ENCODE data around the gene B4GALNT4.
"Not testable (repeated sequence)": the region's sequence is repeated elsewhere in the genome, so short reads cannot be mapped to it uniquely, and the experiment has no call there.

B4GALNT4 gene

DNA sequence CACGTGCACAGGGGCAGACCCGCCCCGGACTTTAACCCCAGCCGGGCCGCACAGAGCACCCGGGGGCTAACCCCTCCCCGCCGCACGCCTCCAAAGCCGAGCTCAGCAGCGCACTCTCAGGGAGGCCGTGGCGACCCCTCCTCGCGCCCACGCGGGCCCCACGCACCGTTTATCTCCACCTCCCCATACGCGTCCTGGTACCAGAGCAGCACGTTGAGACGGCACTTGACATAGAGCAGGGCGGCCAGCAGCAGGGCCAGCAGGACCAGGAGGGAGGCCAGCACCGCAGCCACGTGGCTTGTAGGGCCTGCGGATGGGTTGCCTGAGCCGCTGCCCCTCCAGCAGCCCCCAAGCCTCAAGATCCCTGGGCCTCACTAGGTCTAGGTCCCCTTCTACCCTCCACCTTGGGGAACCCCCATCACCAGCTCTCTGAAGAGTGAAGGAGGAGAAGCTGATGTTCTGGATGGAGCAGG lies 38.4 kb downstream of the B4GALNT4 start:
- no peak for DNase-seq (ENCODE audit: low read depth)

DNA sequence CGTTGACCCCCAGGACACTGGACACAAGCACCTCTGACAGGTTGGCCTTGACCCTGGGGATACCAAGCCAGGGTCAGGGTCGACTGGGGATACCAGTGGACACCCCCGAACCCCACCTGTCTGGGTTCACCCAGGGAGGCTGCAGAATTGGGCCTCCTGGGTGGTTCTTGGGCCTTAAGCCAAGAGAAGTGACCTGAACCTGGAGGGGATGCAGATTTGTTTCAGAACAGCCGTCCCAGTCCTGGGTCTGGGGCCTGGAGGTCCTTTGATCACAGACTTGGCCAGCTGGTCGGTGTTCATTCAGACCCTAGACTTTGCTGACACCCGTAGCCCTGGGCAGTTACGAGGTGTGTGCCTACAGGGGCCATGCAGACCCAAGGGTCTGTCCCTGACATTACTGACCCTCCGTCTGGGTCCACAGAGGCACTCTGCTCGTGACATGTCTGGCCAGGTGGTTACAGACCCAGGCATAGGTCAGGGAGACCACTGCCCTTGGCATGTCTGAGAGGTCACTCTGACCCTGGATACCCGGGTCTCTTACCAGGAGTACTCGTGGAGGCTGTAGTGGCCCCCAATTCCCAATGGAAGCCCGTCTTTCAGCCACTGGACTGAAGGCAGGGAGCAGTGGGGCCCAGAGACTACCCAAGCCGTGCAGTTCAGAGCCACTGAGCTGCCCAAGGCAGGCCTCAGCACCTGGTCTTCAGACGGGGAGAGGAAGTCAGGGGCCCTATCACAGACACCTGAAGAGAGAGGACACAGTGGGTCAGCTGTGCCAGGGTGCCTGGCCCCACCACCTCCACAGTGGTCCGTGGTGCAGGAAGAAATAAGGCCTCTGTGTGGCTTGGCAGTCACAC lies 39.1 kb downstream of the B4GALNT4 start:
- no peak for DNase-seq (ENCODE audit: low read depth)

DNA sequence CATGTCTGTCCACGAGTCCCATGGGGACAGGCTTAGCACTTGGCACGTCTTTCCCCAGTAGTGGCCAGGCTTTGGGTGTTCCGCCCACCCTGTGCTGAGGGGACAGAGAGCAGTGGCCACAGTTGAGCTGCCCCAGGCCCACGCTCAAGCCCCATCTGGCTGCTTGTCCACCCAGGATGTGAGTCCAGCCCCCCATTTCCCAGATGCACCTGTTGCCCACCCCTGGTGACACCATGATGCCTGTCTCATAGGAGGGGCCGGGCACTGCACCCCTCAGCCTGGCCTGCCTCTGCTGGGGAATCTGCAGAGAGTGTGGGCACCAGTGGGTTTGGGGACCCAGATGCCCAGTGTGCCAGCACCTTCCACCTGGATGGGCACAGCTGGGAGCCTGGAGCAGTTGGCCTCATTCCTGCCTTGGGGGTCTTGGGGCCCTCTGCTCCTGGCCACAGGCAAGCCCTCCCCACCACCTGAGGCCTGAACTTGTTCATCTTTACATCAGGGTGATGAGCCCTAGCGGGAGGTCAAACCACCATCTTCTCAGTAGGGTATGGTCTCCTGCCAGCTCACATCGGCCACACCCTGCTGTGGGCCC lies 39.8 kb downstream of the B4GALNT4 start:
- no peak for DNase-seq (ENCODE audit: low read depth)

DNA sequence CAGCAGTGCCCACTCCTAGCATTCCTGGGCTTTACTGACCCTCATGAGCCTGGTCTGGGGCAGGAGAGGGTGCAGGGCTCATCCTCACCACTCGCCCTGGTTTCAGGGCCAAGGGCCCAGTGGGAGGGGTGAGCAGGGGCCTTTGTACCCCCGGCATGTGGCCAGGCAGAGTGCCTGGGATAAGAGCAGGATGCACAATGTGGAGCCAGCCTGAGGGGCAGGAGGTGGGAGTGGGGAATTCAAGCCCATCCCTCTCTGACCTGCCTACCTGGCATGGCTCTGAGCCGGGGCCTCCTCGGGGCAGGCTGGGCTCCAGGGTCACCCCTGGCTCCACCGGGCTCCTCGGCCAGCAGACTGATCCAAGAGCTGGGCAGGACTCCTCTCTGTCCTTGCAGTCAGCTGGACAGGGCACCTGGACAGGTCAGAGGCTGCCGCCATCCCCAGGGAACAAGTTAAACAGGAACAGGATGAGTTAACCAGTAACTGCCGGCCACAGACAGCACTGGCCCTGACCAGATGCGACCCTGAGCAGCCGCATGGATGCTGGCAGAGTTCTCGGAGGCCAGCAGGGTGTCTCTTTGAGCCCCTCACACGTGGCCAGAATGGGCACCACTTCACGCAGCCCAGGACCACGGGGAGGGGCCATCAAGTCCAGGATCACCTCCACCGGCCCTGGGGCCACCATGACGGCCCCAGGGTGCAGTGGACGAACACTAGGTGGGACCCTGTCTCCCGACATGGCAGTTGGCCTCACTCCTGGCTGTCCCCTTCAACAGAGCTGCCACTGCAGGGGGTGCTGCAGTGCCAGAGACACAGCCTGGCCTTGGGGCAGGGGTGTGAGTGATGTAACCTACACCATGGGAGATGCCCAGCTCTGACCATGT lies 40.5 kb downstream of the B4GALNT4 start:
- no peak for DNase-seq (ENCODE audit: low read depth)

DNA sequence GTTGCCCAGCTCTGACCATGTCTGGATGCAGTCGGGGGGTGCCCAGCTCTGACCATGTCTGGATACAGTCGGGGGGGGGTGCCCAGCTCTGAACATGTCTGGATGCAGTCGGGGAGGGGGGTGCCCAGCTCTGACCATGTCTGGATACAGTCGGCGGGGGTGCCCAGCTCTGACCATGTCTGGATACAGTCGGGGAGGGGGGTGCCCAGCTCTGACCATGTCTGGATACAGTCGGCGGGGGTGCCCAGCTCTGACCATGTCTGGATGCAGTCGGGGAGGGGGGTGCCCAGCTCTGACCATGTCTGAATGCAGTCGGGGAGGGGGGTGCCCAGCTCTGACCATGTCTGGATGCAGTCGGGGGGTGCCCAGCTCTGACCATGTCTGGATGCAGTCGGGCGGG lies 41.4 kb downstream of the B4GALNT4 start:
- DNase-seq (ENCODE audit: low read depth), result not testable (repeated sequence)

DNA sequence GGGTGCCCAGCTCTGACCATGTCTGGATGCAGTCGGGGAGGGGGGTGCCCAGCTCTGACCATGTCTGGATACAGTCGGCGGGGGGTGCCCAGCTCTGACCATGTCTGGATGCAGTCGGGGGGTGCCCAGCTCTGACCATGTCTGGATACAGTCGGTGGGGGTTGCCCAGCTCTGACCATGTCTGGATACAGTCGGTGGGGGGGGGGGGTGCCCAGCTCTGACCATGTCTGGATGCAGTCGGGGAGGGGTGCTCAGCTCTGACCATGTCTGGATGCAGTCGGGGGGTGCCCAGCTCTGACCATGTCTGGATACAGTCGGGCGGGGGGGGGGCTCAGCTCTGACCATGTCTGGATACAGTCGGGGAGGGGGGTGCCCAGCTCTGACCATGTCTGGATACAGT lies 42.2 kb downstream of the B4GALNT4 start:
- not testable (repeated sequence) for DNase-seq (ENCODE audit: low read depth)

DNA sequence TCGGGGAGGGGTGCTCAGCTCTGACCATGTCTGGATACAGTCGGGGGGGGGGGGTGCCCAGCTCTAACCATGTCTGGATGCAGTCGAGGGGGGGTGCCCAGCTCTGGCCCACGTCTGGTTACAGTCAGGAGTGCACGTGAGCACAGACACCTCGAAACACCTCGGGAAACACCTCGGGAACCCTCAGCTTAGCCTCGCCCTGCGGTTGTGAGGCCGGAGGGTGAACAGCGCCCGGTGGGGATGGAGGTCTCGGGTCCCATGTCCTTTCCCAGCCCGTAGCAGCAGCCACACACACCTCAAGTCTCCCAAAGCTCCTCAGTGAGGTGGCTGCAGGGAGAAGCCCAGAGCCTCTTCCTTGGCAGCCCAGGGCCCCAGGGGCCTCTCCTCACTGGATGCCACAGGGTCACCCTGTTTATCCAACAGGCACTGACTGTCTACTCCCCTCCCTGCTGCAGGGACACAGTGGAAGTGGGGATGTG lies 43.4 kb downstream of the B4GALNT4 start:
- no peak for DNase-seq (ENCODE audit: low read depth)

DNA sequence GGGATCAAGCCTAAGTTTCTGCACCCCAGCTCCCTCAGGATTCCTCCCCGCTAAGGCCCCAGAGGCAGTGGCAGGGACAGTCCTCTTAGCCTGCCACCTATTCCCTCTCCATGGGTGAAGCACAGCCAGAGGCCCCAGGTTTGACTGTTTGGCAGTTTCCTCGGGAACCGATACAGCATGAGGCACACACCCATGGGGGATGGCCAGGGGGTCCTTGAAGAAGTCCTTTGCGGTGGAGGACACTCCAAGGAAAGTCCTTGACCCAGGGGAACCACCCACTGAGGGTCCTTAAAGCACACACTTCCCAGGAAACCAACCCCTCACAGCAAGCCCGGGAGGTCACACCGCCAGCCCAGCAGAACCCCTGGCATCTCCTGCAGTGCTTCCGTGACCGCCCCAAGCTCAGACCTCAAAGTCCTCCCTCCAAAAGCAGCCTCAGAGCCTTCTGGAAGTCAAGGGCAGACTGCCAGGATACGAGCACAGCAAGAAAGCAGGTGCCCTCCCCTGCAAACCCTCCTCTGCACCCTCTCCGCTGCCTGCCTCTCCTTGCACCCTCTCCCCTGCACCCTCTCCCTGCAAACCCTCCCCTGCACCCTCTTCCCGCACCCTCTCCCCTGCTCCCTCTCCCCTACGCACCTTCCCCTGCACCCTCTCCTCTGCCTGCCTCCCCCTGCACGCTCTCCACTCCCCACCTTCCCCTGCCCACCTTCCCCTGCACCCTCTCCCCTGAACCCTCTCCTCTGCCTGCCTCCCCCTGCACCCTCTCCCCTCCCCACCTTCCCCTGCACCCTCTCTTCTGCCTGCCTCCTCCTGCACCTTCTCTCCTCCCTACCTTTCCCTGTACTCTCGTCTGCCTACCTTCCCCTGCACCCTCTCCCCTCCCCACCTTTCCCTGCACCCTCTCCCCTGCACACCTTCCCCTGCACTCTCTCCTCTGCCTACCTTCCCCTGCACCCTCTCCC lies 44.1 kb downstream of the B4GALNT4 start:
- DNase-seq (ENCODE audit: low read depth), result no peak

DNA sequence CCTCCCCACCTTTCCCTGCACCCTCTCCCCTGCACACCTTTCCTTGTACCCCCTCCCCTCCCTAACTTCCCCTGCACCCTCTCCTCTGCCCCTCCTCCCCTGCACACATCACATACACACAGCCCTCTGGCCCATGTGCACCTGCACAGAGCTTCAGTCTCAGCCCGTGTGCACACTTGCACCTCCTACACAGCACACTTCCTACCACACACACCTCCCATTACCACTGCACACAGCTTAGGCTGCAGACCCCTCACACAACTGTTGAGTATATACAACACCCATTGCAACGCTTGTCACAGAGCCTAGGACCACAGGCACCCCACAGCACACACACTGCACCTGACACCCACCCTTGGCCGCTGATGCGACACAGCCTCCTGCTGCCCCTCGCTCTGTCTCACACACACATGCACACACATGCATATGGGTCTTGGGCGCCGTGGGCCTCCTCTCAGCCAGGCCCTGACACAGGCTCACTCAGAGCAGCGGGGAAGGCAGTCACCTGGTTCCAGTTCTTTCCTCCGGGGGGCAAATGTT lies 45.1 kb downstream of the B4GALNT4 start:
- no peak for DNase-seq (ENCODE audit: low read depth)

DNA sequence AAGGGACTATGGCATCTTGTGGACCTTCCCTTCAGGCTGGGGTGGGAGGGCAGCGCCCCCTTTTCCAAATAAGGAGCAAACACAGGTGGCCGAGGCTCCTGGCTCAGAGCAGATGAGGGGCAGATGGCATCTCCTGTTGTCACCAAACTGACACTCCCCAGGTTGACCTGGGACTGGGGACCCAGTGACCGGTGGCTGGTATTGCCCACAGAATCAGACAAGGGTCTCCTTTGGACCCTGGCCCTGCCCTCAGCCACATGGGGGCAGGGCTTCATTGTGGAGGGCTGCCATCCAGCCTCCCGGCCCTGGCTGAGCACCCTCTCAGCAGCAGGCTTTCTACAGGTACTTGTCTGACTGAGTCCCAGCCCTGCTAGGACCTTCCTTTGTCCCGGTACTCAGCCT lies 46.3 kb downstream of the B4GALNT4 start:
- DNase-seq (ENCODE audit: low read depth), result no peak

DNA sequence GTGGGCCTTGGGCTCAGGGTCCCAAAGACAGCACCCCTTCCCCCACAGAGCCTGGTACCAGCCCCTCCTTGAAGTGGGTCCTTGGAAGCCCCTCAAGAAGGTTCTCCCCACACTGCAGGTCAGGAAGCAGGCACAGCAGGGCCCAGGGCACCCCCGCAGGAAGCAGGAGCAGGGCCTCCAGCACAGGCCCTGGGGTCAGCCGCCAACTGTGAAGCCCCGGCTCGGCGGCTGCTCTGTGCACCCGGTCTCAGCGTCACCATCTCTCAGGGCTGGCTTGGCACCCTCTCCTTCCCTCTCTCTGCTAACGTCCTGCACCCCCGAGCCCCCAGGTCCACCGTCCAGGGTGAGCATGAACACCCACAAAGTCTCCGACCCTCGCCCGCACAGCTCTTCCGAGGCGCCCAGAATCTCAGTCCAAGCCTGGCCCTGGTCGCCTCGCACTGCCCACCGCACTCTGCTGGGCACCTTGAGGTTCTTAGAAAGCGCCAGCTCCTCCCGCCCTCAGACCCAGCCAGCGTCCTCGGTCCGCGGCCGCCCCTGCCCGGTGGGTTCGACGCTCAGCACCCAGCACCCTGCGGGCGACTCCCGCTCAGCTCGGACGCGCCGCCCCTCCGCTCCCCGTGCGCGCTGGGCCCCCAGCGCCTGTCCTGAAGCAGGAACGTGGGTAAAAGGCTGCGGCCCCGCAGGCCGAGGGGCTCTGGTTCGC lies 46.9 kb downstream of the B4GALNT4 start:
- no peak for DNase-seq (ENCODE audit: low read depth)

DNA sequence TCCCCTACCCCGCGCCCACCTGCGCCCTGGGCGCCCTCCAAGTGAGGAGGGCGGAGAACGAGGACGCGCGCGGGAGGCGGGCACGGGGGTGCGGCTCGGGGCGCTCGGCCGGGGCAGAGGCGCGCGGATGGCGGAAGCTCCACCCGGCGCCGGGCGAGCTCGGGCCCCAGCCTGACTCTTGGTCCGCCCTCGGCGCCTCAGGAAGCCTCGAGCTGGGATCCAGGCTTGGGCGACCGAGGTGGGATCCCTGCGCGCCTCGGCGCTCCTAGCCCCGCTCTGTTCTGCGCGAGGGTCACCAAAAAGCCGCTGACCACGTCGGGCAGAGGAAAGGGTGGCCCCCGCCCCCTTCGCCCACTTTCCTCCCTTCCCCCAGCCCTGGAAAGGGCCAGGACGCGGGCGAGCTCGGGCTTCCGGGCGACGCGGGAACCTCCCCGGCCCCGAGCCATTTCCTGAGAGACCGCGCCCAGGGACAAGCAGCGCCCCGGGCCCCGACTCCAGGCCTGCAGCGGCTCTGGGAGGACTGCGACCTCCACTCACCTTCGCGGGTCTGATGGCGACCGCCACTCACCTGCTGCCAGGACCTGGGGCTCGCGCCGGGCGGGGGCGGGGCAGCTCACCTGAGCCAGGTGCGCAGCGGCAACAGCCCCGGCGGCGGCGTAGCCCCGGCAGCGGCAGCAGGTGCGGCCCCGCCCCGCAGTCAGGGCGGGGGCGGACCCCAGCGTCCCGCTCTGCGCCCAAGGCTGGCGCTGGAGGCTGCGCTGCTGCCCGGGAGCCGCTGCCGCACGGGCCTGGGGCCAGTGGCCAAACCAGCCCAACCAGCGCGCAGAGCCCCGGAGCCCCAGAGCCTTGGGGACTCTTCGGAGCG lies 47.7 kb downstream of the B4GALNT4 start:
- peak; percentile 29 for DNase-seq (ENCODE audit: low read depth)

DNA sequence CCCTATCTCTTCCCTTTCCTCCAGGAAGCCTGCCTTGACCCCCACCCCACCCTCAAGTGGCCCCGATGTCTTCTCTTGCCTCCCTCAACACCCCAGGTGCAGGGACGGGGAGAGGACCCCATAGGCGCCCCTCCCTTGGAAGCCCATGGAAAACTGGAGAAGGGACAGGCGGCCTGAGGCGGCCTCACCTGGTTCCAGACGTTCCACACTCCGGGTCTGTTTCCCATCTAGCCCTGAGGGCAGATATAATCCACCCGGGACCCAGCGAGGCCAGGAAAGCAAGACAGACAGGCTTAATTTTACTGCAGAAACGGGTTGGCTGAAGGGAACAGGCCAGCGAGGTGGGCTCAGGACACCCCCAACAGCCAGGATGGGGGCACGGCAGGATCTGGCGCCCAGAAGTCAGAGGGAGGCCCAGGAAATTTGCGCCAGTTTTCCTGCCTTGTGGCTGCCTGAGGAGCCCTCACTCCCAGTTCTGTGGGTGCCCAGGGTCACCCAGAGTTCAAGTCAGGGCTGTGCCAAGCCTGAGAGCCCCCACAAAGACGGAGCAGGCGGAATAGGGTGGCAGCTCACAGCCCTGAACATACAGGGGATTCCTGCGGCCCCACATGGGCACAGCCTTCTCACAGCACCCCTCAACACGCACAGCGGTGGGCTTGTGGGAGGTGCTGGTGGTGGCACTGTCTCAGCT lies 48.5 kb downstream of the B4GALNT4 start:
- DNase-seq (ENCODE audit: low read depth), result no peak

DNA sequence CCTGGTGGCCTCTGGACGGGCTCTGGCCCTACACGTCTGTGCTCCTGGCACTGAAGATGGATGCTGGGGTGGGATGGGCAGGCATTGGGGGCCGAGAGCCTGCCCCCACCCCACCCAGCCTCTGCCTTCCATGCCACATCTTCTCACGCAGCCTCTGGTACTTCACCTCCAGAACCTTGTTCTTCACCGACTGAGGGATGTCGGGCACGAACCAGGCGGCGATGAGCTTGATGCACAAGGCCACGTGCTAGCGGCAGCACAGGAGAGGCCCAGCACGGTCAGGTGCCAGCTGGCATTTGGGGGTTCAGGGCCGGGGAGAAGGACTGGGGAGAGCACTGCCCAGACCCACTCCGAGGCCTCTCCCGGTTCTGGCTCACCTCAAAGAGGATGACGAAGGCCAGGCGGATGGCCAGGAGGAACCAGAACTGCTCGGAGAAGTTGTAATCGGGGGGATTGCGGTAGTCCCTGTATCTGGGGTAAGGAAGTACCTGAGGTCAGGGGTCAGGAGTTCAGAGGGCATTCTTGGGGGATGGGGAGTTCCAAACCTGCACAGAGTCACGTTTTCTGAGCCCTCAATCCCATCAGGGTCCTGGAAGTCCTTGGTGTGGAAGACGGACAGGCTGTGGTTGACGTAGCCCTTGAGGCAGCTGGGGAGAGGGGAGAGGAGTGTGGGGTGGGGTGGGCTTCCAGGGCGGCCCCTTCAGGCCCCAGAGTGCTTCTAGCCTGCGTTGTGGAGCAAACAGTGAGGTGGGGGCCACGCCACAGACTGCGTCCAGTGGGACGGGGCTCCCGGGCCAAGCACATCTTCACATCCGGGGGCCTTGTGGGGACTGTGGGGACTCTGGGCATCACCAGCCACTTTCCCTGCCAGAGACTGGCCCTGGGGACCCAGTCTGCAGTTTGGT lies 49.3 kb downstream of the B4GALNT4 start:
- DNase-seq (ENCODE audit: low read depth), result no peak

DNA sequence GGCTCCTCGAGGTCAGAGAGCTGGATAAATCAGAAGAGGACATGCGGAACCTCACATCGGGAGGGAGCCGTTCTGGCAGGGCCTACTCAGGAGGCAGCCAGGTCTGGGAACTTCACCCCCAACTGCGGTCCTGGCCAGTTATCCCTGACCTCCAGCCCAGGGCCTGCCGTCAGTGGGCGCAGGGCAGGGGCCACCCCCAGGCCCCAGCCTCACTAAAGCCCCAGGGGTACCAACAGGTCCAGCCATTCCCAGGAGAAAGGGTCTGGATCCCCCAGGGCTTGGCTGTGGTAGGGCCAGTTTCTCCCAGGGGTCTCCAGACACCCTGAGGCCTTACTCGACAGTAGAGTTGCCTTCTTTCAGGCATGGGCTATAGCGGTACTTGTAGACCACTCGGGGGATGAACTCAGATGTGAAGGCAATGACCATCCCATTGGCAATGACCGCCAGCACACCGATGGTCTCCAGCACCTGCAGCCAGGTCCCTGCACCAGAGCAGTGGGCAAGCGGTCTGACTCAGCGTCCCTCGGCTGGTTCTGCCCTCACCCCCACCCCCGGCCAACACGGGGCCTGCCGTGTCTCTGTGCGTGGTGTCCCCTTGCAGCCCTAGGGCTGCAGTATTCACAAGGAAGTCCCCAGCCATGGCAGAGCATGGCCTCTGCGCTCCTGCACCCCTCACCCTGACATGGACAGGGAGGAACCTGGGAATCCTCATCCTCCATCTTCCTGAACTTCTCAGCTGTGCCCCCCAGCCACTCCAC lies 50.1 kb downstream of the B4GALNT4 start:
- DNase-seq (ENCODE audit: low read depth), result no peak

DNA sequence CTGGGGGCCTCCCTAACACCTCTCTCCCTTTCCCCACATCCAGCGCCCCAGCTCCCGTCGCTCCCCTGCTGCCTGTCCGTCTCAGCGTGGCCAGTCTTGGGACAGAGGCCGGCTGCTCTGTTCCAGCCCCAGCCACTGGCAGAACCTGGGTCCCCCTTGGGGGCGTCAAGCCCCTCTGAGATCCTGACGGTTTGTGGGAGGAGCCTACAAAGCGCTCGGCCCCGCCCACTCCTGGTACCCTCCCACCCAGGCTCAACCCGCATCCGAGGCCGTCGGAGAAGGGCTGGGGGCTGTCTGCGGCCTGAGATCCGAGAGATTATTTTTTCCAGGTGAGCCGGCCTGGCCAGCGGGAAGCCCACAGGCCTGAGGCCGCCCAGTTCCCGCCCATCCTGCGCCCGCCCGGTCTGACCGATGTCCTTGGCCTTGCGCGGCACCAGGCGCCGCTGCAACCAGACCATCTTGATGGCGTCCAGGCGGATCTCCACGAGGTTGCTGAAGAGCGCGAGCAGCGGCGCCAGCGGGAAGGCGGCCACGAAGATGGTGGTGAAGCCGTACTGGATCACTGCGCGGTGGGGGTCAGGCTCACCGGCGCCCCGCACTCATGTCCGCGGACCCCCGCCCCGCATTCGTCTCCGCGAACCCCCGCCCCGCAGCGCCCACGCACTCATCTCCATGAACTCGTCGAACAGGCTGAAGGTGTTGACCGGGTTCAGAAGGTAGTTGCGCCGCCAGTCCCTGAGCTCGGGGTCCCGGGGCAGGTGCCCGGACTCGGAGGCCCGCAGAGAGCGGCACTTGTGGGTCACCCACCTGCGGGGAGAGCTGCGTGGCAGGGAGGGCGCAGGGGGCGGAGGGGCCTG lies 51.0 kb downstream of the B4GALNT4 start:
- DNase-seq (ENCODE audit: low read depth), result no peak
